HepG2 (cell line): ENCODE results near the gene ATOSB. TPM values are rescaled to one million over a fixed set of nuclear protein-coding genes. Genes with fewer than 3 reads are reported as not detected.

Source experiments
- ATAC-seq: fragments of 200-7000 bp; cut with Tn5 transposase; 3 replicates; pipeline ENCODE4 v1.9.1; 2020; ENCODE audit warnings: mild to moderate bottlenecking, moderate library complexity
- BruUV-seq: library from RNA; stranded (reverse); fragments of 400-500 nt; replicated peaks from 2 replicates; lab custom pipeline; 2021; lab: Mats Ljungman, UMichigan
- CTCF ChIA-PET: fragments of 300-600 bp; formaldehyde crosslinking; extraction: SDS; loops from one replicate; lab custom pipeline; 2021; ENCODE audit warnings: low total read pairs, inconsistent platforms, low intra/inter-chr PET ratio; lab: Yijun Ruan, JAX
- POLR2A ChIA-PET: fragments of 350-600 bp; sonication (Branson Sonifier 250); formaldehyde crosslinking; loops from one replicate; lab custom pipeline; 2020; ENCODE audit warnings: antibody characterized with exemption, inconsistent platforms; lab: Yijun Ruan, JAX
- DNase-seq: peaks from one replicate; pipeline ENCODE4 v3.0.0-alpha.2; 2015; ENCODE audit warnings: low spot score
- FAIRE-seq: peaks from 3 replicates; lab custom pipeline; 2011; peaks lifted over from hg19 to GRCh38; lab: Jason Lieb, UNC
- H2AFZ ChIP-seq: one replicate; pipeline ENCODE4 v1.6.1; 2011; ENCODE audit warnings: low read length, inconsistent platforms
- H3K27ac ChIP-seq: fragments of 300-600 bp; 3 replicates; pipeline ENCODE4 v1.8.0; 2011; ENCODE audit warnings: mixed run types, mild to moderate bottlenecking, mixed read lengths, low read length, inconsistent platforms; ENCODE audit not compliant: insufficient read depth; ENCODE audit errors: extremely low read length
- H3K27me3 ChIP-seq, 2 experiments: fragments of 200-600 bp in 1 of 2; 2 replicates in 1 of 2; 3 replicates in 1 of 2; pipeline versions ENCODE4 v1.6.0 to v1.8.0; 2011; ENCODE audit warnings: low read length in 2 of 2, mild to moderate bottlenecking in 2 of 2, moderate library complexity in 2 of 2, inconsistent platforms in 1 of 2; ENCODE audit not compliant: insufficient read depth in 2 of 2, control insufficient read depth in 1 of 2
- H3K36me3 ChIP-seq, 2 experiments: fragments of 200-600 bp in 1 of 2; replicated peaks in 1 of 2; 2 replicates in 1 of 2; 3 replicates in 1 of 2; pipeline versions ENCODE4 v1.5.1 to v1.8.0; 2011; ENCODE audit warnings: low read length in 2 of 2, inconsistent platforms in 1 of 2; ENCODE audit not compliant: insufficient read depth in 2 of 2, control insufficient read depth in 1 of 2
- H3K4me1 ChIP-seq: 2 replicates; pipeline ENCODE4 v1.5.1; 2012; ENCODE audit warnings: low read length, inconsistent platforms; ENCODE audit not compliant: insufficient read depth
- H3K4me2 ChIP-seq: 2 replicates; pipeline ENCODE4 v1.6.0; 2011; ENCODE audit warnings: low read depth, low read length, inconsistent platforms
- H3K4me3 ChIP-seq, 3 experiments: fragments of 200-600 bp in 1 of 3; sonication (generic), shearing (Covaris generic) in 1 of 3; replicated peaks in 1 of 3; 2 replicates each; pipeline ENCODE4 v1.5.1; 2011 to 2016; ENCODE audit warnings: low read length in 3 of 3, inconsistent platforms in 2 of 3, low read depth in 2 of 3, mild to moderate bottlenecking in 2 of 3, control low read depth in 1 of 3, mixed read lengths in 1 of 3; ENCODE audit not compliant: insufficient read depth in 1 of 3
- H3K79me2 ChIP-seq: one replicate; pipeline ENCODE4 v1.6.1; 2011; ENCODE audit warnings: low read length, inconsistent platforms; ENCODE audit not compliant: insufficient read depth
- H3K9ac ChIP-seq: 2 replicates; pipeline ENCODE4 v1.6.0; 2011; ENCODE audit warnings: mild to moderate bottlenecking, low read depth, low read length, inconsistent platforms; ENCODE audit not compliant: insufficient read depth
- H3K9me3 ChIP-seq: 2 replicates; pipeline ENCODE4 v1.5.1; 2012; ENCODE audit warnings: mild to moderate bottlenecking, low read length
- H4K20me1 ChIP-seq: 2 replicates; pipeline ENCODE4 v1.6.0; 2011; ENCODE audit warnings: inconsistent platforms, mild to moderate bottlenecking, low read length, moderate library complexity; ENCODE audit not compliant: insufficient read depth
- EEA1 ChIP-seq: sonication (generic); formaldehyde crosslinking; IDR thresholded peaks from 2 replicates; pipeline ENCODE4 v1.5.1; 2020; ENCODE audit warnings: mild to moderate bottlenecking, missing genetic modification reagents, borderline replicate concordance
- FIP1L1 ChIP-seq: fragments of 200-400 bp; formaldehyde crosslinking; IDR thresholded peaks from 2 replicates; pipeline ENCODE4 v1.6.1; 2018; ENCODE audit warnings: low read depth, mild to moderate bottlenecking, low read length, moderate library complexity, borderline replicate concordance; ENCODE audit not compliant: insufficient read depth
- HDAC1 ChIP-seq: sonication (generic); formaldehyde crosslinking; IDR thresholded peaks from 2 replicates; pipeline ENCODE4 v1.5.1; 2020; ENCODE audit warnings: mild to moderate bottlenecking, missing genetic modification reagents
- JUNB ChIP-seq: sonication (generic); formaldehyde crosslinking; IDR thresholded peaks from 2 replicates; pipeline ENCODE4 v1.8.0; 2022; ENCODE audit warnings: missing genetic modification reagents, mild to moderate bottlenecking, borderline replicate concordance
- NFIC ChIP-seq: IDR thresholded peaks from 2 replicates; pipeline ENCODE4 v1.6.1; 2012; ENCODE audit warnings: mild to moderate bottlenecking, low read length, inconsistent platforms
- RELA ChIP-seq: sonication (generic); formaldehyde crosslinking; IDR thresholded peaks from 2 replicates; pipeline ENCODE4 v1.4.0; 2020; ENCODE audit warnings: missing genetic modification reagents
- ZNF549 ChIP-seq: sonication (generic); formaldehyde crosslinking; IDR thresholded peaks from 2 replicates; pipeline ENCODE4 v1.5.0; 2020; ENCODE audit warnings: missing genetic modification reagents
- ZNF772 ChIP-seq: sonication (generic); formaldehyde crosslinking; IDR thresholded peaks from 2 replicates; pipeline ENCODE4 v1.5.0; 2020; ENCODE audit warnings: mild to moderate bottlenecking, missing genetic modification reagents
- ZNF788 ChIP-seq: sonication (generic); formaldehyde crosslinking; IDR thresholded peaks from 2 replicates; pipeline ENCODE4 v1.5.0; 2020; ENCODE audit warnings: mild to moderate bottlenecking, missing genetic modification reagents, borderline replicate concordance
- ZNF816 ChIP-seq: sonication (generic); formaldehyde crosslinking; IDR thresholded peaks from 2 replicates; pipeline ENCODE4 v1.8.0; 2022; ENCODE audit warnings: missing genetic modification reagents, mild to moderate bottlenecking, borderline replicate concordance
- WGBS: methylation state at CpG from one replicate; pipeline ENCODE4 v1.1.6; 2017; ENCODE audit warnings: low lambda C conversion rate; 5-methylcytosine and 5-hydroxymethylcytosine counted together
- in situ Hi-C: cut with HindIII; loops from 2 replicates; pipeline ENCODE4 v1.10.0; 2017; ENCODE audit warnings: low pct_unique_long_range_greater_than_20kb; ENCODE audit not compliant: extremely low pct_ligation_motif_present
- intact Hi-C: fragments of 100-400 bp; cut with micrococcal nuclease; formaldehyde crosslinking; loops from one replicate; pipeline ENCODE4 v1.10.0; 2022; ENCODE audit not compliant: unreplicated experiment
- polyA plus RNA-seq, 8 experiments: library from polyadenylated mRNA; depleted of rRNA in 3 of 8; stranded (reverse) in 7 of 8; unstranded in 1 of 8; fragments of >200 nt; fragmentation: Illumina TruSeq in 4 of 8; extraction: Trizol in 4 of 8; gene quantifications; 2 replicates each; pipeline versions ENCODE4 v1.2.1 to v1.2.3, GENCODE V29; 2011 to 2016; ENCODE audit warnings: low read depth in 4 of 8, missing spikeins in 1 of 8, mixed read lengths in 1 of 8; ENCODE audit not compliant: insufficient read depth in 1 of 8
- total RNA-seq, 5 experiments: library from RNA; depleted of rRNA; stranded (reverse); fragments of >200 nt; fragmentation: Illumina TruSeq; extraction: Trizol; gene quantifications; 2 replicates each; pipeline ENCODE4 v1.2.3, GENCODE V29; 2016; ENCODE audit warnings: low read depth in 1 of 5
- TF ChIP-seq, protein P1 (sequence below): IDR thresholded peaks from 2 replicates; pipeline ENCODE4 v1.6.1; 2016; ENCODE audit warnings: missing compliant biosample characterization, missing genetic modification reagents, borderline replicate concordance
- TF ChIP-seq, protein P2 (sequence below): IDR thresholded peaks from 2 replicates; pipeline ENCODE4 v1.6.1; 2016; ENCODE audit warnings: low read depth, borderline replicate concordance
- TF ChIP-seq, protein P3 (sequence below): sonication (generic); formaldehyde crosslinking; IDR thresholded peaks from 2 replicates; pipeline ENCODE4 v1.5.1; 2020; ENCODE audit warnings: mild to moderate bottlenecking, missing genetic modification reagents

ATOSB gene
- total and polyA plus RNA-seq, 2 of the 13 experiments (the other 11 are each of a cell fraction or from before 2014, with no cell fraction given) = 1.9 to 6.4 TPM

DNA sequence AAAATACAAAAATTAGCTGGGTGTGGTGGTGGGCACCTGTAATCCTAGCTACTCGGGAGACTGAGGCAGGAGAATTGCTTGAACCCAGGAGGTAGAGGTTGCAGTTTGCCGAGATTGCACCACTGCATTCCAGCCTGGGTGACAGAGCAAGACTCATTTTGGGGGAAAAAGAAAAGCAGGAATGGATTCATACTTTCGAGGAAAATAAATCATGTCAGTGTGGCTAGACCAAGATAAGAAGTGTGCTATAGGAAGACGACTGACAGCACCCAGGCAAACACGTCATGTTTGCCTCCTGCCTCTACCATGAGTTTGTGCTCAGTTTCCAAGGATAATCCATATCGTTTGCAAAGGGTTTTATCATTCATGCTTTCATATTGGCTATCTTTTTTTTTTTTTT lies 19.3 kb upstream of the ATOSB start:
- Histone ChIP-seq H3K79me2 (no peaks in the 10 kb centered on the region), H2AFZ (no peak overlapping the region), H3K9ac (no peak overlapping the region), H3K9me3 (peaks cover 6% of the 10 kb centered on the region), H3K36me3 (no peaks in the 10 kb centered on the region), H3K27me3 (peaks cover 0 to 5% of the 10 kb centered on the region in 2 experiments; a peak in 1 of 5 replicates), H3K4me1 (peaks cover 19% of the 10 kb centered on the region), H3K27ac (no peak overlapping the region), H4K20me1 (no peaks in the 10 kb centered on the region), H3K4me3 (no peak overlapping the region)
- POLR2A ChIA-PET = no interaction called here
- ATAC-seq (no peak), DNase-seq (no peak), FAIRE-seq (no peak)
- WGBS = 14% methylated on average over 6 of the region's 6 CpGs
- intact Hi-C loops = no loop called here
- TF ChIP-seq EEA1 (CRISPR knock-in tag) = no peak
- TF ChIP-seq, protein P1, sequence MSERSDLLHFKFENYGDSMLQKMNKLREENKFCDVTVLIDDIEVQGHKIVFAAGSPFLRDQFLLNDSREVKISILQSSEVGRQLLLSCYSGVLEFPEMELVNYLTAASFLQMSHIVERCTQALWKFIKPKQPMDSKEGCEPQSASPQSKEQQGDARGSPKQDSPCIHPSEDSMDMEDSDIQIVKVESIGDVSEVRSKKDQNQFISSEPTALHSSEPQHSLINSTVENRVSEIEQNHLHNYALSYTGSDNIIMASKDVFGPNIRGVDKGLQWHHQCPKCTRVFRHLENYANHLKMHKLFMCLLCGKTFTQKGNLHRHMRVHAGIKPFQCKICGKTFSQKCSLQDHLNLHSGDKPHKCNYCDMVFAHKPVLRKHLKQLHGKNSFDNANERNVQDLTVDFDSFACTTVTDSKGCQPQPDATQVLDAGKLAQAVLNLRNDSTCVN (CRISPR knock-in tag) = no peak
- no peak for TF ChIP-seq ZNF772 (CRISPR knock-in tag)
- TF ChIP-seq, protein P2, sequence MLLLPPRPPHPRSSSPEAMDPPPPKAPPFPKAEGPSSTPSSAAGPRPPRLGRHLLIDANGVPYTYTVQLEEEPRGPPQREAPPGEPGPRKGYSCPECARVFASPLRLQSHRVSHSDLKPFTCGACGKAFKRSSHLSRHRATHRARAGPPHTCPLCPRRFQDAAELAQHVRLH (CRISPR knock-in tag) = no peak
- TF ChIP-seq NFIC = no peak
- TF ChIP-seq HDAC1 = no peak
- TF ChIP-seq JUNB (CRISPR knock-in tag) = no peak
- TF ChIP-seq ZNF788 = no peak
- no peak for TF ChIP-seq RELA (CRISPR knock-in tag)
- no peak for TF ChIP-seq ZNF549 (CRISPR knock-in tag)
- TF ChIP-seq, protein P3, sequence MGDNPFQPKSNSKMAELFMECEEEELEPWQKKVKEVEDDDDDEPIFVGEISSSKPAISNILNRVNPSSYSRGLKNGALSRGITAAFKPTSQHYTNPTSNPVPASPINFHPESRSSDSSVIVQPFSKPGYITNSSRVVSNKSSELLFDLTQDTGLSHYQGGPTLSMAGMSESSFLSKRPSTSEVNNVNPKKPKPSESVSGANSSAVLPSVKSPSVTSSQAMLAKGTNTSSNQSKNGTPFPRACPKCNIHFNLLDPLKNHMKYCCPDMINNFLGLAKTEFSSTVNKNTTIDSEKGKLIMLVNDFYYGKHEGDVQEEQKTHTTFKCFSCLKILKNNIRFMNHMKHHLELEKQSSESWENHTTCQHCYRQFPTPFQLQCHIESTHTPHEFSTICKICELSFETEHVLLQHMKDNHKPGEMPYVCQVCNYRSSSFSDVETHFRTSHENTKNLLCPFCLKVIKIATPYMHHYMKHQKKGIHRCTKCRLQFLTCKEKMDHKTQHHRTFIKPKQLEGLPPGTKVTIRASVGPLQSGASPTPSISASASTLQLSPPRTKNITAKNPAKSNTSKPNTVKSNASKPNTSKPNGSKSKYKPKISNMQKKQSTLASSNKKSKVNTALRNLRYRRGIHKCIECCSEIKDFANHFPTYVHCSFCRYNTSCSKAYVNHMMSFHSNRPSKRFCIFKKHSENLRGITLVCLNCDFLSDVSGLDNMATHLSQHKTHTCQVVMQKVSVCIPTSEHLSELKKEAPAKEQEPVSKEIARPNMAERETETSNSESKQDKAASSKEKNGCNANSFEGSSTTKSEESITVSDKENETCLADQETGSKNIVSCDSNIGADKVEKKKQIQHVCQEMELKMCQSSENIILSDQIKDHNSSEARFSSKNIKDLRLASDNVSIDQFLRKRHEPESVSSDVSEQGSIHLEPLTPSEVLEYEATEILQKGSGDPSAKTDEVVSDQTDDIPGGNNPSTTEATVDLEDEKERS (CRISPR knock-in tag) = no peak
- TF ChIP-seq FIP1L1 = no peak
- TF ChIP-seq ZNF816 (CRISPR knock-in tag) = no peak
- TF ChIP-seq, all 625 proteins: peak for 0
- BruUV-seq = no TSS peak
- H3K4me2 ChIP-seq = no peak overlapping the region
- in situ Hi-C loops = no loop called here
- CTCF ChIA-PET = no interaction called here
